Type B pancreatic cell (in vitro differentiated cells): Measurements from ENCODE around the gene BBS2. TPM values are rescaled to one million over a fixed set of nuclear protein-coding genes. Genes with fewer than 3 reads are reported as not detected.

Source experiments
- DNase-seq: peaks from one replicate; pipeline ENCODE4 v3.0.0; 2021; ENCODE audit warnings: mixed read lengths; ENCODE audit not compliant: unreplicated experiment; ENCODE audit errors: extremely low spot score
- H3K27ac Mint-ChIP-seq: 2 replicates; pipeline ENCODE4 v1.8.0; 2021; ENCODE audit warnings: mild to moderate bottlenecking, mixed read lengths
- H3K27me3 Mint-ChIP-seq: 2 replicates; pipeline ENCODE4 v1.8.0; 2021; ENCODE audit warnings: mixed read lengths
- H3K36me3 Mint-ChIP-seq: 2 replicates; pipeline ENCODE4 v1.8.0; 2021; ENCODE audit warnings: mixed read lengths
- H3K4me1 Mint-ChIP-seq: one replicate; pipeline ENCODE4 v1.8.0; 2021; ENCODE audit warnings: mixed read lengths; ENCODE audit not compliant: unreplicated experiment
- H3K4me3 Mint-ChIP-seq: 2 replicates; pipeline ENCODE4 v1.8.0; 2021; ENCODE audit warnings: mild to moderate bottlenecking, mixed read lengths
- H3K9me3 Mint-ChIP-seq: 2 replicates; pipeline ENCODE4 v1.8.0; 2021; ENCODE audit warnings: mixed read lengths
- CTCF ChIP-seq: fragments of 200-600 bp; sonication (generic); conservative IDR thresholded peaks from 2 replicates; pipeline ENCODE4 v1.5.0; 2021; ENCODE audit warnings: antibody characterized with exemption, mild to moderate bottlenecking
- total RNA-seq: library from RNA; stranded (reverse); gene quantifications from 2 replicates; pipeline ENCODE4 v1.2.1, GENCODE V29; 2021; ENCODE audit warnings: low replicate concordance

The BBS2 gene
- total RNA-seq, 1 donor from 2014 or later = 39.6 TPM

GRCh38 chr16:56450275-56450985, 69.4 kb downstream of the BBS2 start:
- Mint-ChIP-seq H3K27ac (peak overlapping the region; percentile 96), H3K9me3 (no peaks in the 10 kb centered on the region), H3K27me3 (no peaks in the 10 kb centered on the region), H3K4me3 (peak overlapping the region; percentile 96), H3K4me1 (peaks cover 22% of the 10 kb centered on the region), H3K36me3 (peaks cover 10% of the 10 kb centered on the region)
- TF ChIP-seq CTCF = no peak
- no peak for DNase-seq

DNA sequence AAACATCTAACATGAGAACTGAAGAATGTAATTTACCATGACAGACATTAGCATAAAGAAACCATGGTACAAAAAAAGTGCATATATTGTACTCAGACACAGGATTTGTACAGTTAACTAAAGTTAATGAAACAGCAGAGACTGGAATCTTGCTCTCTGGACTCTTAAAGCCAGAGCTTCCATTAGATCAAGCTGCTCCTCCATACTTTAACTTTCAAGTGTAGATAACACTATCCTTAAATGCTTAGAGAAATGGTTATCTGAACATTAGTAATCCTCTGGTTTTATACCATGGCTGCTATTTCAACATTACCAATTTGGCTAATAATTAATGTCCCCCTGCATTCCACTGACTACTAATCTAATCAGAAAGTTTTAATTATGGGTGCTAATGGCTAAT, 71.8 kb downstream of the BBS2 start:
- Mint-ChIP-seq H3K36me3 (peaks cover 7% of the 10 kb centered on the region), H3K4me1 (peaks cover 22% of the 10 kb centered on the region), H3K4me3 (peak overlapping the region; percentile 13), H3K27me3 (no peaks in the 10 kb centered on the region), H3K27ac (no peak overlapping the region), H3K9me3 (no peaks in the 10 kb centered on the region)
- TF ChIP-seq CTCF = no peak
- no peak for DNase-seq

DNA sequence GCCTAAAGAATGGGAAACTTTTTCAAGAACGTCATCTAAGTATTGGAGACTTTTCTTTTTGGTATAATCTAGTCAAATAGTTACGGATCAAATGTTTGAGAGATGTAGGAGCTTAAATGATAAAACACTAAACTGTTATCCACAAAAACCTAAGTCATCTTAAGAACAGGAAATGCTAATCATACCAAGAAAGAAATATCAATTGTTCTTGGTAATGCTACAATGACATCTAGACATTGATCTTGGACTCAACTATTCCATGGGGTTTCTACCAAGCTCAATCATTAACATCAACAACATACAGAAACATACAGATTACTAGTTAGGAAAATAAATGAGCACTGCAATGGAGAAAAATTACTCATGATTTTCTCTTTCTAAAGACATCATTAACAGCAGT, 72.5 kb downstream of the BBS2 start:
- DNase-seq = no peak
- H3K27ac Mint-ChIP-seq = no peak overlapping the region
- no peak overlapping the region for H3K4me3 Mint-ChIP-seq
- peaks cover 17% of the 10 kb centered on the region for H3K4me1 Mint-ChIP-seq
- H3K36me3 Mint-ChIP-seq = peaks cover 14% of the 10 kb centered on the region
- H3K9me3 Mint-ChIP-seq = no peaks in the 10 kb centered on the region
- no peak for TF ChIP-seq CTCF
- no peaks in the 10 kb centered on the region for H3K27me3 Mint-ChIP-seq

DNA sequence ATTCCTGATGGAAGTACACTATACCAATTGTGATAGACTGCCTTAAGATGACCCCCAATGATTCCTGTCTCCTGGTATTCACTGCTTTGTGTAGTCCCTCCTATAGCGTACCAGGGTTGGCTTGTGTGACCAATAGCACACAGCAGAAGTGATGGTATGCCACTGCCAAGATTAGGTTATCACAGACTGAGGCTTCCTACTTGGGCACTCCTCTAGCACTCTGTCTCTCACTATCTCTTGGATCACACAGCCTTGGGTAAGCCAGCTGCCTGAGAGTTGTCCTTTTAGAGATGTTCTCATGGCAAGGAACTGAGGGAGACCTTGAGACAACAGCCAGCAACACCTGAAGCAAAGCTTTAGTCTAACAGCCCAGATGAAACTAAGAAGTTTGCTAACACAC, 81.8 kb downstream of the BBS2 start:
- Mint-ChIP-seq H3K4me1 (no peaks in the 10 kb centered on the region), H3K36me3 (peaks cover 52% of the 10 kb centered on the region), H3K27ac (no peak overlapping the region), H3K27me3 (no peaks in the 10 kb centered on the region), H3K4me3 (no peak overlapping the region), H3K9me3 (no peaks in the 10 kb centered on the region)
- DNase-seq = no peak
- TF ChIP-seq CTCF = no peak

DNA sequence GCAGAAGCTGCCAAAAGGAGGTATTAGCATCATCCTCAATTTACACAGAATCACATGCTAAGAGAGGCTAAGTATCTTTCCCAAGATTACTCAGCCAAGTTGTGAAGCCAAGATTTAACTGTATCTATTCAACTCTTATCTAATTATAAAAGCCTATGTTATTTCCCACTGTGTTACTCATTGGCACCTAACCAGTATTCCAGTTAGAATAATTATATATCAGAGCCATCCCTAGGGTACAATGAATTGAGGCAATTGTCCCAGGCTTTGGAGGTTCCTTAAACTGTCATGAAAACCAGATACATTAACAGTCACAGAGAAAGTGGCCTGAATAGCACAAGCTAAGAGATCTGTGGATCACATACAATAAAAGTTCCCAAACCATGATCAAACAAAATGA, 83.6 kb downstream of the BBS2 start:
- TF ChIP-seq CTCF = no peak
- Mint-ChIP-seq H3K27me3 (no peaks in the 10 kb centered on the region), H3K9me3 (no peaks in the 10 kb centered on the region), H3K27ac (no peak overlapping the region), H3K4me1 (no peaks in the 10 kb centered on the region), H3K36me3 (peaks cover 45% of the 10 kb centered on the region), H3K4me3 (no peak overlapping the region)
- no peak for DNase-seq

Other genes with a start within 250 kb of the BBS2 start
- gene AMFR, start 94.5 kb downstream of the BBS2 start, total RNA-seq = 65.4 and 86.4 TPM in 2 replicates
- gene NUDT21, start 68.7 kb downstream of the BBS2 start, total RNA-seq = 139 and 148 TPM in 2 replicates
- 45.9 and 52.2 TPM in 2 replicates for gene OGFOD1, start 68.5 kb downstream of the BBS2 start, total RNA-seq
- gene MT4, start 45.0 kb upstream of the BBS2 start, total RNA-seq = not detected in 2 replicates
- not detected in 2 replicates for gene MT3, start 69.5 kb upstream of the BBS2 start, total RNA-seq
- gene MT2A, start 88.6 kb upstream of the BBS2 start, total RNA-seq = 18.2 and 21.4 TPM in 2 replicates
- 7.8 and 12.5 TPM in 2 replicates for gene MT1E, start 105.8 kb upstream of the BBS2 start, total RNA-seq
- not detected in 2 replicates for gene MT1M, start 112.6 kb upstream of the BBS2 start, total RNA-seq
- gene MT1A, start 118.6 kb upstream of the BBS2 start, total RNA-seq = not detected in 2 replicates
- not detected in 2 replicates for gene MT1B, start 131.9 kb upstream of the BBS2 start, total RNA-seq
- 5.9 and 6.5 TPM in 2 replicates for gene MT1F, start 137.9 kb upstream of the BBS2 start, total RNA-seq
- gene MT1G, start 148.0 kb upstream of the BBS2 start, total RNA-seq = 2.8 and 4.8 TPM in 2 replicates
- gene MT1H, start 149.8 kb upstream of the BBS2 start, total RNA-seq = 2.2 and 2.4 TPM in 2 replicates
- gene MT1X, start 162.4 kb upstream of the BBS2 start, total RNA-seq = 39.3 and 53.1 TPM in 2 replicates
- gene NUP93, start 210.1 kb upstream of the BBS2 start, total RNA-seq = 68.8 and 101 TPM in 2 replicates